Measurements from ENCODE around the gene KCNF1.

The KCNF1 gene

DNA sequence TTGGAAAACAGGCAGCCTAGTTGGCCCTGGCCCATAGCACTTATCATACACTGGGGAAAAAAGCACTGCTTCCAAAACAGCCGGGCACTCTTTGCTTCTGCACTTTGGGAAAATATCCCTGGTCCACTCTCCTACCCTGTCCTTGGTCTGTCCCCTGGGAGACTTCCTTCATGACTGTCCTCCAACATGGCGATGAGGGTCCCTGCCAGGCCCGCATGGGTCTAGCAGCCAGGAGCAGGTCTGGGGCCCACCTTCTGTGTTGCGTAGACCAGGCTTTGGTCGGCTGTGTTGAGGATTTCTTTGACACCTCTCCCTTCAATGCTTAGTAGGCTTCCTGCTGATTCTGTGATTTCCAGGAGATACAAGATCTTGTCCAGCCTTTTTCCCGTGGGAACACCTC lies 12.2 kb downstream of the KCNF1 start:
- no peak overlapping the region for H3K27ac ChIP-seq
- TF ChIP-seq CTCF (conservative IDR thresholded peaks at IDR 0.05) = no peak

DNA sequence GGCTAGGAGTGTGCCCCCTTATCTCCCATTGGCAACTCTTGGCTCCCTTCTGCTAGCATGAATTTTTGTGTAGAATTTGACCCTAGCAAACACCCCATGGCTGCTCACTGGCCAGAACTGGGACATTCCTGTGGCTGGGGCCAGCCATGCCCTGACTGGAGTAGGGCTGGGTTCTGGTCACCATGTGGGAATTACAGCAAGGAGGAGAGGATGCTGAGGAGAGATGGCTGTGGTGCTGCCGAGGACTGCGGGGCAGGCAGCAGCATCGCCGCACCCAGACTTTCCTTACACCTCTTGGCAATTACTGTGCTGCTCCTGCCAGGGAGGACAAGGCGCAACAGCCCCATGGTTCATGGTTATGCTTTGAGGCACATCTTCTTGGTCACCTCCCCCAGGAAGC lies 12.7 kb downstream of the KCNF1 start:
- TF ChIP-seq CTCF (conservative IDR thresholded peaks at IDR 0.05) = no peak

GRCh38 chr2:10924859-10925258 lies 13.1 kb downstream of the KCNF1 start:
- TF ChIP-seq CTCF (conservative IDR thresholded peaks at IDR 0.05) = no peak
- H3K27ac ChIP-seq = no peak overlapping the region

More for the DNA sequence above, 12.7 kb downstream of the KCNF1 start:
- H3K27ac ChIP-seq = no peak overlapping the region

DNA sequence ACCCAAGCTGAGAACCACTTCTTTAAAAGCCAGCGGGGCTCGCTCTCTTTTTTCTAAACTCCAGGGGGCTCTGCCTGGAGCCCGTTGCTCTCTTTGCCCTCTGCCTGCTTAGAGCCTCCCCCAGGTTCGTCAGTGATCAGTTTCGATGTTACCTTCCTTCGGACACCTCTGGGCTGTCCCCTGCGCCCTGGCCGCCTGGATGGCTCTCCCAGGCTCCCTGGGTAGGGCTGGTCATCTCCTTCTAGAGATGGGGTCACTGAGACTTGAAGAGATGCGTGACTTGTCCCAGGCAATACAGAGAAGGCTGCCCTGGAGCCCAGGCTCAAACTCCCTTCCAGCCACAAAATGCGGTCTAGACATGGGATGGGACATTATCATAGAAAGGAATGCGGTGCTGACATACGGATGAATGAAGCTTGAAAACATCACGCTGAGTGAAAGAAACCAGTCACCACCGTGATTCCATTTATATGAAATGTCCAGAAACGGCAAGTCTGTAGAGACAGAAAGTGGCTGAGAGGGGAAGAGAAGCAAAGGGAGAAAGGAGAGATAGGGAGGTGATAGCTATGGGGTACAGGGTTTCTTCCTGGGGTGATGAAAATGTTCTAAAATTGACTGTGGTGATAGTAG lies 14.6 kb downstream of the KCNF1 start:
- no peak for TF ChIP-seq CTCF (conservative IDR thresholded peaks at IDR 0.05)

DNA sequence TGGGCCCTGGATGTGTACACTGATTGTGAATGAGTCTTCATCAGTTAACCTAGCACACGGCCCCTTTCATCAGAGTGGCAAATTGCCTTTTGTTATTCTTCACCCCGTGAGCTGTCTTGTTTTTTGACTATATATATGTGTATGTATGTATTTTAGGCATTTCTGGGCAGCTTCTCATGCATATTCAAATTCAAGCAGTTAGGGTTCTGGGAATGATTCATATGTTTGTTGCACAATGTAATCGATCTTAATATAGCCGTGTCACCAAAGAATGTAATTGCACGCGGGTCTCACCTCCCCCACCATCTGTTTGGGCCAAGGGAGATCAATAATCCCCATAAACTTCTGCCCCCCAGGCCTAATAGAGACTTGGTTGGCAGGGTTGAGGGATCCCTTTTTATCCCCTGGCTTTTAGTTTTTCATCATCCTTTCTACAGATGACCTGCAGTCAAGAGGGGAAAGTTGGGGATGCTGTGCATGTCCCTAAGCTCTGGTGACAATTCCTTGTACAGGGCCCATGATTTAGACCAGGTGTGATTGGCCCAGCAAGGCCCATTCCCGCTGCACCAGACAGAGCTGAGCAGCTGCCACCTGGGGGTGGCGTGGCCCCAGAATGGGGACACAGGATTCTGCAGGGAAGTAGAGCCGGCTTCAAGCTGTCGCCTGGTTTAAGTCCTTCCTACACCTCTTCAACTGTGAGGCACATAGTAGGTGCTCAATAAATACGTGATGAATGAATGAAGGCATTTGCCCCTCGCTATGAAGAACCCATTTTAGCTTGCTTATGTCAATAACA lies 19.2 kb downstream of the KCNF1 start:
- H3K27ac ChIP-seq = no peak overlapping the region
- no peak for TF ChIP-seq CTCF (conservative IDR thresholded peaks at IDR 0.05)

More for the DNA sequence above, 14.6 kb downstream of the KCNF1 start:
- H3K27ac ChIP-seq = no peak overlapping the region

DNA sequence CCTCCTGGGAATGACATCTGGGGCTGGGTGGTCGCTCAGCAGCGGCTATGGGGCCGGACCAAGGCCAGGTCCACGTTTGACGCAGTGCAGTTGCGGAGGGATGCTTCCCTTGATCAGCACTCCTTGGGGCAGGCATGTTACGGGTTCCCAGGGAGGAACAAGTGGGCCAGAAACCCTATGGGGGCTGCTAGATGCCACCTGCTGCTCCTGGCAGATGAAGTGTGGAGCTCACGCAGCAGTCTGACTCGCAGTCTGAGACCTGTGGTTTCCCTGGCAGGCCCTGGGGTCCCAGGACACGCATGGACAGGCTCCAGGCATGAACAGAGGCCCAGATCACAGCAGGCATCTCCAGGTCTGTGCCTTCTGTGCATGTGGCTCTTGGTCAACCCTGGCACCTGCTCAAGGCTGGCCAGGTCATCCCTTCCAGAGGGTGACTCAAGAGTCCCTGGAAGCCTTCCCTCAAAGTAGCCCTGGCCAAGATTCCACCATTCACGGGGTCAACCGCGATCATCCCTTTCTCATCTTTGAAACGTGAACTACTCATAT lies 20.0 kb downstream of the KCNF1 start:
- no peak for TF ChIP-seq CTCF (conservative IDR thresholded peaks at IDR 0.05)
- no peak overlapping the region for H3K27ac ChIP-seq

- H3K27ac ChIP-seq = no peak overlapping the region
- TF ChIP-seq CTCF (conservative IDR thresholded peaks at IDR 0.05) = no peak
Observed at GRCh38 chr2:10932345-10933151, 20.8 kb downstream of the KCNF1 start.
